ENCODE measurements around the gene BTBD9. TPM values are rescaled to one million over a fixed set of nuclear protein-coding genes. Genes with fewer than 3 reads are reported as not detected.
A peak's percentile ranks its signal among the peaks of the same experiment; 100 is the strongest.

BTBD9 gene
- total RNA-seq, 4 donors from 2014 or later = 8.6 to 34.1 (median 30.8) TPM

DNA sequence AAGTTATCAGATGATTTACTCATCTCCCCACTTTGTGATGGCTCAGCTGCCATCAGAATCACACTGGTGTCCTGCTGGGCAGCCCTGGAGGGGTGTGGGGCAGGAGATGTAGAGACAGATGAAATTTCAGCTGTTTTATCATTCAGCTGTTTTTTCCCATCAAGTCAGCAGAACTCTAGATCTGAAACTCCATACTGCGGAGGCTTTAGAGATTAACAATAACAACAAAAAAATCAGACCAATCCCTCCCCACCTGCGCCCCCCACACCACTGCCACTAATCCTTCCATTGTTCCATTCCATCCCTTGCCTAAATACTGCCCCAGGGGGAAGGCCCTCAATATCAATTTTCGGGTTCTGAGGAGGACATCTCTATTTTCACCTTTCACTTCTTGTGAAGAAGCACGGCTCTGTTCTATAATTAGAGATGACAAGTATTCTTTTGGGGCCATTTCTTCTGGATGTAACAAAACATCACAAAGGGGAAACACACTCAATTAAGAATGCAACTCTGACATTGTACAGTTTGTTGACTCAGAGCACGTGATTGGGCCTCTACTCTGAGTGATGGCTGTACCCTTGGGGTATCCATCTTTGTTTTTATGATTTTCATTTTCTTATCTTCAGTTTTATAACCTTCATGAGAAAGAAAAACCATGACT, 423.9 kb downstream of the BTBD9 start:
- Histone ChIP-seq H3K27me3 (no peaks in the 10 kb centered on the region), H3K27ac (no peak overlapping the region), H3K9me3 (no peaks in the 10 kb centered on the region), H3K4me3 (no peak overlapping the region), H3K36me3 (no peaks in the 10 kb centered on the region), H3K4me1 (peaks cover 13 to 18% (median 14%) of the 10 kb centered on the region in 4 donors)
- in situ Hi-C loops (cut with MboI; ENCODE audit: low pct_ligation_motif_present in 1 of 4, low pct_unique_long_range_greater_than_20kb in 1 of 4, low sequenced_read_pairs in 3 of 4) = no loop called here
- WGBS, 2 donors (ENCODE audit: low coverage in 1 of 2) = 71 to 88% methylated on average over 3 to 5 of the region's 5 CpGs
- no peak for DNase-seq
- intact Hi-C loops (cut with DNase I; ENCODE audit: low total_unique reads) = no loop called here
- TF ChIP-seq, protein P1, sequence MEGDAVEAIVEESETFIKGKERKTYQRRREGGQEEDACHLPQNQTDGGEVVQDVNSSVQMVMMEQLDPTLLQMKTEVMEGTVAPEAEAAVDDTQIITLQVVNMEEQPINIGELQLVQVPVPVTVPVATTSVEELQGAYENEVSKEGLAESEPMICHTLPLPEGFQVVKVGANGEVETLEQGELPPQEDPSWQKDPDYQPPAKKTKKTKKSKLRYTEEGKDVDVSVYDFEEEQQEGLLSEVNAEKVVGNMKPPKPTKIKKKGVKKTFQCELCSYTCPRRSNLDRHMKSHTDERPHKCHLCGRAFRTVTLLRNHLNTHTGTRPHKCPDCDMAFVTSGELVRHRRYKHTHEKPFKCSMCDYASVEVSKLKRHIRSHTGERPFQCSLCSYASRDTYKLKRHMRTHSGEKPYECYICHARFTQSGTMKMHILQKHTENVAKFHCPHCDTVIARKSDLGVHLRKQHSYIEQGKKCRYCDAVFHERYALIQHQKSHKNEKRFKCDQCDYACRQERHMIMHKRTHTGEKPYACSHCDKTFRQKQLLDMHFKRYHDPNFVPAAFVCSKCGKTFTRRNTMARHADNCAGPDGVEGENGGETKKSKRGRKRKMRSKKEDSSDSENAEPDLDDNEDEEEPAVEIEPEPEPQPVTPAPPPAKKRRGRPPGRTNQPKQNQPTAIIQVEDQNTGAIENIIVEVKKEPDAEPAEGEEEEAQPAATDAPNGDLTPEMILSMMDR (IDR thresholded peaks at IDR 0.05) = no peak
- TF ChIP-seq POLR2AphosphoS5 (IDR thresholded peaks at IDR 0.05) = no peak

GRCh38 chr6:38215225-38215624, 424.5 kb downstream of the BTBD9 start:
- TF ChIP-seq, protein P1 (IDR thresholded peaks at IDR 0.05) = no peak
- TF ChIP-seq POLR2AphosphoS5 (IDR thresholded peaks at IDR 0.05) (no peak), POLR2A (IDR thresholded peaks at IDR 0.05) (no peak), EP300 (IDR thresholded peaks at IDR 0.05; ENCODE audit: low read depth) (no peak)
- DNase-seq = no peak
- WGBS, 2 donors (ENCODE audit: low coverage in 1 of 2) = 87 to 100% methylated on average over 1 to 11 of the region's 11 CpGs
- no peaks in the 10 kb centered on the region for H3K9me3 ChIP-seq
- H3K36me3 ChIP-seq = no peaks in the 10 kb centered on the region
- no peaks in the 10 kb centered on the region for H3K27me3 ChIP-seq
- H3K4me3 ChIP-seq = no peak overlapping the region
- in situ Hi-C loops (cut with MboI; ENCODE audit: low pct_ligation_motif_present in 1 of 4, low pct_unique_long_range_greater_than_20kb in 1 of 4, low sequenced_read_pairs in 3 of 4) (no loop called here), intact Hi-C loops (cut with DNase I; ENCODE audit: low total_unique reads) (no loop called here)
- H3K4me1 ChIP-seq = peaks cover 13 to 17% (median 14%) of the 10 kb centered on the region in 4 donors
- no peak overlapping the region for H3K27ac ChIP-seq

DNA sequence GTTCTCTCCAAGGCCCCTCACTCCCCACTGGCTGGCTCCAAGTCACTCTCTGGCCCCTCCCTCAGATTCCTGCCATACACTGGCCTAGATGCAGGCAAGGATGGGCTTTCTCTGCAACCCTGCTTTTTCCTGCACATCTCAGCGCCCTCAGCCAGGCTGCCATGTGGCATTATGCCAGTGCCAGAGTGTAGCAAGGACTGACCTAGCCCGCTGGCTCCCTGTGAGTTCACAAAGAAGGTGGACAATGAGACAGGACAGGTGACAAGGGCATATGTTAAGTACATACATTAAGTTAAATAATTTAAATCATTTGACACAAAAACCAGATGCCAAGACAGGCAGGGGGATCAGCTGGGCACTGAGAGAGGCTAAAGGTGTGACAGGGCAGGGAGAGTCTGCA, 425.6 kb downstream of the BTBD9 start:
- 95 to 100% methylated on average over 2 of the region's 2 CpGs for WGBS, 2 donors (ENCODE audit: low coverage in 1 of 2)

GRCh38 chr6:38213251-38213658, 426.5 kb downstream of the BTBD9 start:
- Histone ChIP-seq H3K27ac (peak overlapping the region; percentile 54 to 74 (median 60)), H3K36me3 (no peaks in the 10 kb centered on the region), H3K4me1 (peaks cover 10 to 14% (median 14%) of the 10 kb centered on the region in 4 donors), H3K9me3 (no peaks in the 10 kb centered on the region), H3K4me3 (no peak overlapping the region), H3K27me3 (no peaks in the 10 kb centered on the region)
- no peak for TF ChIP-seq POLR2A (IDR thresholded peaks at IDR 0.05)
- no peak for TF ChIP-seq EP300 (IDR thresholded peaks at IDR 0.05; ENCODE audit: low read depth)
- no peak for TF ChIP-seq POLR2AphosphoS5 (IDR thresholded peaks at IDR 0.05)
- TF ChIP-seq, protein P1 (IDR thresholded peaks at IDR 0.05) = no peak
- intact Hi-C loops (cut with DNase I; ENCODE audit: low total_unique reads) (no loop called here), in situ Hi-C loops (cut with MboI; ENCODE audit: low pct_ligation_motif_present in 1 of 4, low pct_unique_long_range_greater_than_20kb in 1 of 4, low sequenced_read_pairs in 3 of 4) (no loop called here)
- peak; percentile 42 for DNase-seq
- WGBS, 2 donors (ENCODE audit: low coverage in 1 of 2) = 41 to 51% methylated on average over 2 of the region's 2 CpGs

More for the DNA sequence above, 425.6 kb downstream of the BTBD9 start:
- H3K4me3 ChIP-seq = no peak overlapping the region
- DNase-seq = no peak
- H3K4me1 ChIP-seq = peaks cover 13 to 14% (median 14%) of the 10 kb centered on the region in 4 donors
- in situ Hi-C loops (cut with MboI; ENCODE audit: low pct_ligation_motif_present in 1 of 4, low pct_unique_long_range_greater_than_20kb in 1 of 4, low sequenced_read_pairs in 3 of 4) (no loop called here), intact Hi-C loops (cut with DNase I; ENCODE audit: low total_unique reads) (no loop called here)
- no peaks in the 10 kb centered on the region for H3K36me3 ChIP-seq
- TF ChIP-seq, protein P1 (IDR thresholded peaks at IDR 0.05) = no peak
- TF ChIP-seq POLR2A (IDR thresholded peaks at IDR 0.05) (no peak), EP300 (IDR thresholded peaks at IDR 0.05; ENCODE audit: low read depth) (no peak), POLR2AphosphoS5 (IDR thresholded peaks at IDR 0.05) (no peak)
- H3K27me3 ChIP-seq = no peaks in the 10 kb centered on the region
- peak overlapping the region in 1 of 4 donors; percentile 63 for H3K27ac ChIP-seq
- no peaks in the 10 kb centered on the region for H3K9me3 ChIP-seq

Data from transverse colon (tissue), 4 donors.